ENCODE measurements around the gene AKNAD1. TPM values are rescaled to one million over a fixed set of nuclear protein-coding genes. Genes with fewer than 3 reads are reported as not detected.
A peak's percentile ranks its signal among the peaks of the same experiment; 100 is the strongest.

Gene AKNAD1
- total RNA-seq, 2 experiments from 2014 or later: not detected

- peaks cover 9% of the 10 kb centered on the region for H3K36me3 Mint-ChIP-seq (ENCODE audit: low read depth)
- no peak overlapping the region for H3K27ac Mint-ChIP-seq
- DNase-seq (no peak), ATAC-seq (no peak)
- peaks cover 2% of the 10 kb centered on the region for H3K4me1 Mint-ChIP-seq (ENCODE audit: low read depth)
- CTCF ChIA-PET: interaction anchor here (0.7 to 3.0 kb wide), 7 partner anchors 10 to 324 kb away, joined by 3 to 11 read pairs (median 3); no protein-coding TSS in a partner anchor
- no peaks in the 10 kb centered on the region for H3K9me3 Mint-ChIP-seq (ENCODE audit: insufficient read depth)
- H3K27me3 Mint-ChIP-seq (ENCODE audit: low read depth): no peaks in the 10 kb centered on the region
- POLR2A ChIA-PET: no interaction called here
- no peak overlapping the region for H3K4me3 Mint-ChIP-seq
These were observed 28.1 kb upstream of the AKNAD1 start for GRCh38 chr1:108884968-108885367.

GRCh38 chr1:108882837-108883236, 25.9 kb upstream of the AKNAD1 start:
- no peak overlapping the region for H3K27ac Mint-ChIP-seq
- DNase-seq (no peak), ATAC-seq (no peak)
- H3K4me1 Mint-ChIP-seq (ENCODE audit: low read depth): peaks cover 16% of the 10 kb centered on the region
- H3K27me3 Mint-ChIP-seq (ENCODE audit: low read depth): peaks cover 6% of the 10 kb centered on the region
- no peaks in the 10 kb centered on the region for H3K9me3 Mint-ChIP-seq (ENCODE audit: insufficient read depth)
- H3K4me3 Mint-ChIP-seq: no peak overlapping the region
- peaks cover 11% of the 10 kb centered on the region for H3K36me3 Mint-ChIP-seq (ENCODE audit: low read depth)
- CTCF ChIA-PET: interaction anchor here (1.5 to 3.0 kb wide), 2 partner anchors 15 to 21 kb away, joined by 4 to 21 read pairs; no protein-coding TSS in a partner anchor
- POLR2A ChIA-PET: no interaction called here

GRCh38 chr1:108881369-108881768, 24.5 kb upstream of the AKNAD1 start:
- no peak for ATAC-seq
- POLR2A ChIA-PET: no interaction called here

GRCh38 chr1:108880850-108881249, 24.0 kb upstream of the AKNAD1 start:
- Mint-ChIP-seq H3K27me3 (ENCODE audit: low read depth) (peaks cover 7% of the 10 kb centered on the region), H3K27ac (no peak overlapping the region), H3K36me3 (ENCODE audit: low read depth) (peaks cover 10% of the 10 kb centered on the region), H3K4me1 (ENCODE audit: low read depth) (peaks cover 24% of the 10 kb centered on the region), H3K9me3 (ENCODE audit: insufficient read depth) (no peaks in the 10 kb centered on the region), H3K4me3 (no peak overlapping the region)
- DNase-seq (no peak), ATAC-seq (no peak)
- ChIA-PET CTCF (no interaction called here), POLR2A (interaction anchor here (0.6 kb wide), 1 partner anchor 94 kb away, joined by 3 read pairs; no protein-coding TSS in a partner anchor)

More at GRCh38 chr1:108881369-108881768, 24.5 kb upstream of the AKNAD1 start:
- DNase-seq: no peak
- Mint-ChIP-seq H3K27me3 (ENCODE audit: low read depth) (peaks cover 7% of the 10 kb centered on the region), H3K27ac (no peak overlapping the region), H3K4me1 (ENCODE audit: low read depth) (peaks cover 21% of the 10 kb centered on the region), H3K9me3 (ENCODE audit: insufficient read depth) (no peaks in the 10 kb centered on the region), H3K4me3 (no peak overlapping the region), H3K36me3 (ENCODE audit: low read depth) (peaks cover 10% of the 10 kb centered on the region)
- CTCF ChIA-PET: no interaction called here

- Mint-ChIP-seq H3K4me3 (no peak overlapping the region), H3K27me3 (ENCODE audit: low read depth) (peaks cover 18% of the 10 kb centered on the region), H3K36me3 (ENCODE audit: low read depth) (peaks cover 10% of the 10 kb centered on the region), H3K4me1 (ENCODE audit: low read depth) (peaks cover 24% of the 10 kb centered on the region), H3K27ac (no peak overlapping the region), H3K9me3 (ENCODE audit: insufficient read depth) (no peaks in the 10 kb centered on the region)
- ChIA-PET POLR2A (no interaction called here), CTCF (interaction anchor here (1.0 to 1.1 kb wide), 2 partner anchors 20 to 52 kb away, joined by 3 read pairs; no protein-coding TSS in a partner anchor)
- no peak for DNase-seq
- no peak for ATAC-seq
These were observed 21.8 kb upstream of the AKNAD1 start for GRCh38 chr1:108878678-108879077.

GRCh38 chr1:108878160-108878469, 21.2 kb upstream of the AKNAD1 start:
- peak overlapping the region; percentile 96 for H3K4me3 Mint-ChIP-seq
- POLR2A ChIA-PET: no interaction called here
- peaks cover 20% of the 10 kb centered on the region for H3K27me3 Mint-ChIP-seq (ENCODE audit: low read depth)
- no peak overlapping the region for H3K27ac Mint-ChIP-seq
- CTCF ChIA-PET: interaction anchor here (1.0 to 1.1 kb wide), 2 partner anchors 20 to 52 kb away, joined by 3 read pairs; no protein-coding TSS in a partner anchor
- DNase-seq (no peak), ATAC-seq (no peak)
- H3K36me3 Mint-ChIP-seq (ENCODE audit: low read depth): peaks cover 10% of the 10 kb centered on the region
- no peaks in the 10 kb centered on the region for H3K9me3 Mint-ChIP-seq (ENCODE audit: insufficient read depth)
- peaks cover 24% of the 10 kb centered on the region for H3K4me1 Mint-ChIP-seq (ENCODE audit: low read depth)

GRCh38 chr1:108877348-108878159, 20.7 kb upstream of the AKNAD1 start:
- ChIA-PET CTCF (interaction anchor here (1.0 to 1.5 kb wide), 3 partner anchors 21 to 51 kb away, joined by 3 to 6 read pairs (median 3); no protein-coding TSS in a partner anchor), POLR2A (interaction anchor here (1.0 to 1.3 kb wide), 2 partner anchors 19 to 231 kb away, joined by 3 read pairs; no protein-coding TSS in a partner anchor)
- Mint-ChIP-seq H3K4me1 (ENCODE audit: low read depth) (peaks cover 24% of the 10 kb centered on the region), H3K27ac (peak overlapping the region; percentile 89), H3K27me3 (ENCODE audit: low read depth) (peaks cover 23% of the 10 kb centered on the region), H3K4me3 (peak overlapping the region; percentile 96), H3K36me3 (ENCODE audit: low read depth) (peaks cover 10% of the 10 kb centered on the region), H3K9me3 (ENCODE audit: insufficient read depth) (no peaks in the 10 kb centered on the region)
- DNase-seq (no peak), ATAC-seq (no peak)

- Mint-ChIP-seq H3K27ac (no peak overlapping the region), H3K9me3 (ENCODE audit: insufficient read depth) (no peaks in the 10 kb centered on the region), H3K36me3 (ENCODE audit: low read depth) (no peaks in the 10 kb centered on the region), H3K4me1 (ENCODE audit: low read depth) (peaks cover 1% of the 10 kb centered on the region), H3K27me3 (ENCODE audit: low read depth) (peaks cover 43% of the 10 kb centered on the region), H3K4me3 (no peak overlapping the region)
- DNase-seq: no peak
- ChIA-PET POLR2A (interaction anchor here (0.7 kb wide), 1 partner anchor 132 kb away, joined by 3 read pairs; no protein-coding TSS in a partner anchor), CTCF (no interaction called here)
- ATAC-seq: no peak
These were observed 14.3 kb upstream of the AKNAD1 start for GRCh38 chr1:108871050-108871724.

GRCh38 chr1:108865316-108865910, 8.5 kb upstream of the AKNAD1 start:
- peaks cover 3% of the 10 kb centered on the region for H3K4me1 Mint-ChIP-seq (ENCODE audit: low read depth)
- H3K4me3 Mint-ChIP-seq: no peak overlapping the region
- DNase-seq (no peak), ATAC-seq (no peak)
- ChIA-PET POLR2A (no interaction called here), CTCF (interaction anchor here (1.0 kb wide), 1 partner anchor 22 kb away, joined by 3 read pairs; no protein-coding TSS in a partner anchor)
- no peaks in the 10 kb centered on the region for H3K9me3 Mint-ChIP-seq (ENCODE audit: insufficient read depth)
- peaks cover 23% of the 10 kb centered on the region for H3K27me3 Mint-ChIP-seq (ENCODE audit: low read depth)
- no peaks in the 10 kb centered on the region for H3K36me3 Mint-ChIP-seq (ENCODE audit: low read depth)
- no peak overlapping the region for H3K27ac Mint-ChIP-seq

GRCh38 chr1:108863984-108864383, 7.1 kb upstream of the AKNAD1 start:
- CTCF ChIA-PET: interaction anchor here (2.1 kb wide), 1 partner anchor 36 kb away, joined by 6 read pairs; no protein-coding TSS in a partner anchor
- POLR2A ChIA-PET: no interaction called here
- H3K27ac Mint-ChIP-seq: no peak overlapping the region

GRCh38 chr1:108862698-108863477, 6.0 kb upstream of the AKNAD1 start:
- Mint-ChIP-seq H3K27me3 (ENCODE audit: low read depth) (peaks cover 20% of the 10 kb centered on the region), H3K9me3 (ENCODE audit: insufficient read depth) (no peaks in the 10 kb centered on the region), H3K4me3 (no peak overlapping the region), H3K36me3 (ENCODE audit: low read depth) (no peaks in the 10 kb centered on the region), H3K27ac (no peak overlapping the region), H3K4me1 (ENCODE audit: low read depth) (peaks cover 9% of the 10 kb centered on the region)
- ATAC-seq (no peak), DNase-seq (no peak)
- POLR2A ChIA-PET: no interaction called here
- CTCF ChIA-PET: interaction anchor here (2.1 to 2.2 kb wide), 2 partner anchors 11 to 35 kb away, joined by 6 to 10 read pairs; no protein-coding TSS in a partner anchor

More at GRCh38 chr1:108863984-108864383, 7.1 kb upstream of the AKNAD1 start:
- Mint-ChIP-seq H3K4me1 (ENCODE audit: low read depth) (peaks cover 3% of the 10 kb centered on the region), H3K36me3 (ENCODE audit: low read depth) (no peaks in the 10 kb centered on the region), H3K9me3 (ENCODE audit: insufficient read depth) (no peaks in the 10 kb centered on the region), H3K27me3 (ENCODE audit: low read depth) (peaks cover 25% of the 10 kb centered on the region), H3K4me3 (no peak overlapping the region)
- no peak for DNase-seq
- no peak for ATAC-seq

All from activated CD8-positive, alpha-beta T cell treated with anti-CD3 and anti-CD28 coated beads, Interleukin-2, amount 10 ng/mL, durations not matched to agents 7 days and 5 days (primary cell).